Suprapubic skin (tissue), 3 donors: ENCODE data around the gene SOX6.

ENCODE experiments used
- CTCF ChIP-seq, 2 donors: fragments of 200-600 bp in 1 of 2; fragments of 450-650 bp in 1 of 2; sonication (generic) in 1 of 2; IDR thresholded peaks; one replicate each; pipeline ENCODE4 v1.5.1; 2016 to 2019; ENCODE audit warnings: antibody characterized with exemption in 2 of 2, mild to moderate bottlenecking in 1 of 2, moderate library complexity in 1 of 2
- POLR2A ChIP-seq, 2 donors: fragments of 450-650 bp; IDR thresholded peaks; one replicate each; pipeline ENCODE4 v1.6.1; 2017; ENCODE audit warnings: antibody characterized with exemption in 2 of 2, mild to moderate bottlenecking in 2 of 2, moderate library complexity in 2 of 2

GRCh38 chr11:15927864-15928217 lies 428.5 kb downstream of the SOX6 start:
- TF ChIP-seq POLR2A (IDR thresholded peaks at IDR 0.05) (no peak), CTCF (IDR thresholded peaks at IDR 0.05) (no peak)
